ENCODE data around the gene TMA7B.

DNA sequence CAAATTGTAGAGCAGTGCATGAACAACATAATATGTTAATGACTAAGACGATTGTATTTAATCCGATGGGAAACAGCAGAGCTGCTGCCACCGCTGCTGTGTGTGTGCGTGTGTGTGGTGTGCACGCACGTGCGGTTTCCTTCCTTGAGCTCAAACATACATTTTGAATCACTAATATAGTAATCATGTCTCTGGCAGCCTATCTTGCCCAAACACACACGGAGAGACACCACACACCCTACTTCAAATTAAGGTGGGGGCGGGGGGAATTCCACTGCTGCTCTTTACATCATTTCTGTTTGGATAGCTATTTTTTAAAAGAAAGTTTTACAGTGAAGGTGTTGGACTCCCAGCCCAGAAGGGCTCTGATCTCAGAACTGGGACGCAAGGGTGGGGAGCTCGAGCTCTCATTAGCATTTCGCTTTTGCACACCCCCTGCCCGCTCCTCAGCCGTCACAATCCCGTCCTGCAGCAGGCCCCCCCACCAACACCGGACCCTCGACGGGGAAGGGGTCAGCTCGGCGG lies 33.9 kb downstream of the TMA7B start:
- TF ChIP-seq MAX (IDR thresholded peaks at IDR 0.05; ENCODE audit: low read depth, low read length), result no peak
- no peak for TF ChIP-seq USF2 (IDR thresholded peaks at IDR 0.05; ENCODE audit: borderline replicate concordance, low read depth, low read length)
- TF ChIP-seq E2F4 (IDR thresholded peaks at IDR 0.05; ENCODE audit: low read depth, low read length), result no peak
- TF ChIP-seq SPI1 (IDR thresholded peaks at IDR 0.05; ENCODE audit: borderline replicate concordance, insufficient read depth, low read depth, low read length), result no peak
- no peak for TF ChIP-seq NKRF (conservative IDR thresholded peaks at IDR 0.05)
- TF ChIP-seq RAD21 (IDR thresholded peaks at IDR 0.05; ENCODE audit: insufficient read depth, low read depth, low read length), result no peak
- no peak for TF ChIP-seq REST (IDR thresholded peaks at IDR 0.05; ENCODE audit: low read depth, low read length)

Data from GM12878 (cell line).